Loucy (cell line): Measurements from ENCODE around the gene AKAP1.

ENCODE experiments used
- CTCF ChIP-seq: fragments of 200-600 bp; sonication (generic); conservative IDR thresholded peaks from 2 replicates; pipeline ENCODE4 v1.5.1; 2014; ENCODE audit warnings: mild to moderate bottlenecking, antibody characterized with exemption, low read length
- EZH2phosphoT487 ChIP-seq: fragments of 200-600 bp; IDR thresholded peaks from 2 replicates; pipeline ENCODE4 v1.6.1; 2018; ENCODE audit warnings: antibody characterized with exemption, mild to moderate bottlenecking, moderate library complexity, borderline replicate concordance

- TF ChIP-seq CTCF (no peak), EZH2phosphoT487 (no peak)
Observed at GRCh38 chr17:57080718-57081117, 4.3 kb upstream of the AKAP1 start.
